Lower lobe of right lung (tissue), 2 donors: ENCODE data around the gene SFR1. TPM values are rescaled to one million over a fixed set of nuclear protein-coding genes. Genes with fewer than 3 reads are reported as not detected.

Experiments
- ATAC-seq, 2 donors: fragments of 200-7000 bp; cut with Tn5 transposase; one replicate each; pipeline ENCODE4 v1.9.1; 2020 to 2022; ENCODE audit warnings: mild to moderate bottlenecking in 2 of 2, moderate library complexity in 2 of 2
- DNase-seq: peaks from one replicate; pipeline ENCODE4 v3.0.0-alpha.2; 2020
- H3K27ac ChIP-seq: fragments of 200-600 bp; one replicate; pipeline ENCODE4 v1.8.0; 2022
- H3K27me3 ChIP-seq: fragments of 200-600 bp; one replicate; pipeline ENCODE4 v1.8.0; 2022; ENCODE audit warnings: low read depth
- H3K36me3 ChIP-seq: fragments of 200-600 bp; one replicate; pipeline ENCODE4 v1.8.0; 2022; ENCODE audit warnings: mild to moderate bottlenecking
- H3K4me1 ChIP-seq: fragments of 200-600 bp; one replicate; pipeline ENCODE4 v1.8.0; 2022
- H3K4me3 ChIP-seq: fragments of 200-600 bp; one replicate; pipeline ENCODE4 v1.8.0; 2022; ENCODE audit warnings: mild to moderate bottlenecking
- H3K9me3 ChIP-seq: fragments of 200-600 bp; one replicate; pipeline ENCODE4 v1.8.0; 2022
- intact Hi-C: fragments of 100-400 bp; cut with DNase I; formaldehyde crosslinking; loops from one replicate; pipeline ENCODE4 v1.11.0; 2022
- total RNA-seq: library from RNA; stranded (reverse); fragmentation: NEBNext Ultra II Directional; extraction: Animal tissue kit (Norgen Biotek cat#: 25700); gene quantifications from one replicate; pipeline ENCODE4 v1.2.1, GENCODE V29; 2021
- TF ChIP-seq, protein P1 (sequence below): fragments of 200-600 bp; IDR thresholded peaks from one replicate; pipeline ENCODE4 v1.8.0; 2022; ENCODE audit warnings: antibody characterized with exemption, mild to moderate bottlenecking
- donor health status: DM: no; HTN: yes; CAD: no; lungs with severe emphysema.

Gene SFR1
- total RNA-seq, 1 donor from 2014 or later, result 7.4 TPM

GRCh38 chr10:104099269-104099668, 22.7 kb upstream of the SFR1 start:
- H3K9me3 ChIP-seq, result no peaks in the 10 kb centered on the region
- intact Hi-C loops, result no loop called here
- H3K36me3 ChIP-seq, result no peaks in the 10 kb centered on the region
- no peaks in the 10 kb centered on the region for H3K27me3 ChIP-seq
- ATAC-seq, result no peak
- no peak overlapping the region for H3K27ac ChIP-seq
- no peaks in the 10 kb centered on the region for H3K4me1 ChIP-seq
- TF ChIP-seq, protein P1, sequence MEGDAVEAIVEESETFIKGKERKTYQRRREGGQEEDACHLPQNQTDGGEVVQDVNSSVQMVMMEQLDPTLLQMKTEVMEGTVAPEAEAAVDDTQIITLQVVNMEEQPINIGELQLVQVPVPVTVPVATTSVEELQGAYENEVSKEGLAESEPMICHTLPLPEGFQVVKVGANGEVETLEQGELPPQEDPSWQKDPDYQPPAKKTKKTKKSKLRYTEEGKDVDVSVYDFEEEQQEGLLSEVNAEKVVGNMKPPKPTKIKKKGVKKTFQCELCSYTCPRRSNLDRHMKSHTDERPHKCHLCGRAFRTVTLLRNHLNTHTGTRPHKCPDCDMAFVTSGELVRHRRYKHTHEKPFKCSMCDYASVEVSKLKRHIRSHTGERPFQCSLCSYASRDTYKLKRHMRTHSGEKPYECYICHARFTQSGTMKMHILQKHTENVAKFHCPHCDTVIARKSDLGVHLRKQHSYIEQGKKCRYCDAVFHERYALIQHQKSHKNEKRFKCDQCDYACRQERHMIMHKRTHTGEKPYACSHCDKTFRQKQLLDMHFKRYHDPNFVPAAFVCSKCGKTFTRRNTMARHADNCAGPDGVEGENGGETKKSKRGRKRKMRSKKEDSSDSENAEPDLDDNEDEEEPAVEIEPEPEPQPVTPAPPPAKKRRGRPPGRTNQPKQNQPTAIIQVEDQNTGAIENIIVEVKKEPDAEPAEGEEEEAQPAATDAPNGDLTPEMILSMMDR, result no peak
- DNase-seq, result no peak
- no peak overlapping the region for H3K4me3 ChIP-seq

- no peaks in the 10 kb centered on the region for H3K9me3 ChIP-seq
- DNase-seq (no peak), ATAC-seq (no peak)
- intact Hi-C loops, result no loop called here
- H3K4me3 ChIP-seq, result no peak overlapping the region
- TF ChIP-seq, protein P1, result no peak
- H3K27me3 ChIP-seq, result no peaks in the 10 kb centered on the region
- H3K36me3 ChIP-seq, result no peaks in the 10 kb centered on the region
- H3K4me1 ChIP-seq, result no peaks in the 10 kb centered on the region
- H3K27ac ChIP-seq, result no peak overlapping the region
Measured at GRCh38 chr10:104099941-104100340, 22.0 kb upstream of the SFR1 start.

DNA sequence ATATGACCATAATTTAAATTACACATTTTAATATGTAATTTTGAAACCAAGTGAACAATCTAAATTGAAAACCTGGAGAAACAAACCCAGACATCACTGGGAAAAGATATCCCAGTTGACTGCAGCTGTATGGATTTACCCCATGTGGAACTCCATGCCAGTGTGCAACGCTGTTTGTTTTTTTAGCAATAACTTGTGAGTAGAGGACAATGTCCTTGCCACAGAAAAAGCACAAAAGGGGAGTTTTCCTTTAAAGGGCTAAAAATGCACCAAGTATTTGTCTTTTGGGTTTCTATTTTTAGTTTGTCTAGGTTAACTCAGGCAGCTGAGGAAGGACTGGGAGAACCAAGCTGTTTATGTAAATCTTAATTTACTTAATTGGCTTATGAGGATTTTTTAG, 21.2 kb upstream of the SFR1 start:
- TF ChIP-seq, protein P1, result no peak
- H3K36me3 ChIP-seq, result no peaks in the 10 kb centered on the region
- H3K4me3 ChIP-seq, result no peak overlapping the region
- no peaks in the 10 kb centered on the region for H3K4me1 ChIP-seq
- ATAC-seq (no peak), DNase-seq (no peak)
- intact Hi-C loops, result no loop called here
- H3K27me3 ChIP-seq, result no peaks in the 10 kb centered on the region
- H3K27ac ChIP-seq, result no peak overlapping the region
- H3K9me3 ChIP-seq, result no peaks in the 10 kb centered on the region

DNA sequence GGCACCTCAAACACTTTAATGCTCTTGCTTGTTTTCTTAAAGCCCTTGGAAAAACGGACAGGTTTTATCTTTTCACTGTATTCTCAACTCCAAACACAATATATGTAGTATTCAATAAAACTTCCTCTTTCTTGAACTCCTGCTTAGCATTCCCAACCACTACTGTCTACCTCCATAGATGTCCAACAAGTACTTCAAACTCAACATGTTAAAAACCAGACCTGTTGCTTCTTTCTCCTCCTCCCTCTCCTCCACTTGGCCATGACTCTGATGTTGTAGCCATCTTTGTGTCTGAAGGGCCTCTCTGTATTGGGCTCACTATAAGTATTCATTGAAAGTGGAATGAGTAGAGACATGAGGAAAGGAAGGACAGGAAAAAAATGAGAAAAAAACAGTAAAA, 20.1 kb upstream of the SFR1 start:
- intact Hi-C loops, result no loop called here
- DNase-seq, result no peak
- Histone ChIP-seq H3K27ac (no peak overlapping the region), H3K4me1 (no peaks in the 10 kb centered on the region), H3K9me3 (no peaks in the 10 kb centered on the region), H3K4me3 (no peak overlapping the region), H3K36me3 (no peaks in the 10 kb centered on the region), H3K27me3 (no peaks in the 10 kb centered on the region)
- no peak for ATAC-seq
- TF ChIP-seq, protein P1, result no peak

- Histone ChIP-seq H3K36me3 (no peaks in the 10 kb centered on the region), H3K27me3 (no peaks in the 10 kb centered on the region), H3K4me3 (no peak overlapping the region), H3K4me1 (no peaks in the 10 kb centered on the region), H3K9me3 (no peaks in the 10 kb centered on the region), H3K27ac (no peak overlapping the region)
- DNase-seq (no peak), ATAC-seq (no peak)
- intact Hi-C loops, result no loop called here
- TF ChIP-seq, protein P1, result no peak
Measured at GRCh38 chr10:104103956-104104355, 18.0 kb upstream of the SFR1 start.

DNA sequence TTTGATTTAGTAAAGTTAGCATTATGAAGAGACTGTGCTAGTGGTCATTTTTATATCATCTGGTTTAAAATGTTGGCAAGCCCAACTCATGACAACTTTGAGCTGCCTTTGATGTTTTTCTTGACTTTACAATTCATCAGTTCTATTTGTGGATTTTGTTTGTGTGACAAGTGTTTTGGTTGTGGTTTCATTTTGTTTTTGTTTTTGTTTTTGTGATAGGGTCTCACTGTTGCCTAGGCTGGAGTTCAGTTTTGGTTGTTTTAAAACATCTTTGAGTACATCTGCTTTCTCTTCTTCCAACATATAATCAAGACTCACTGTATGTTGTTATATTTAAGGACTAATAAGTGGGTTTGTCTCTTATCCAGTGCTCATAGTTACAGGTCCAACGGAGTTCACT, 17.6 kb upstream of the SFR1 start:
- no peaks in the 10 kb centered on the region for H3K4me1 ChIP-seq
- no peaks in the 10 kb centered on the region for H3K9me3 ChIP-seq
- intact Hi-C loops, result no loop called here
- no peaks in the 10 kb centered on the region for H3K36me3 ChIP-seq
- ATAC-seq (no peak), DNase-seq (no peak)
- TF ChIP-seq, protein P1, result no peak
- H3K4me3 ChIP-seq, result no peak overlapping the region
- no peaks in the 10 kb centered on the region for H3K27me3 ChIP-seq
- H3K27ac ChIP-seq, result no peak overlapping the region
